Epithelial cell of esophagus (primary cell): ENCODE measurements around the gene PRODH2.
"Not testable (repeated sequence)": the region's sequence is repeated elsewhere in the genome, so short reads cannot be mapped to it uniquely, and the experiment has no call there.

Experiments
- DNase-seq: peaks from one replicate; pipeline ENCODE4 v3.0.0; 2010; ENCODE audit warnings: low read depth
- H3K4me3 ChIP-seq: 2 replicates; pipeline ENCODE4 v1.5.1; 2011; ENCODE audit warnings: mild to moderate bottlenecking, low read length, control low read depth
- TF ChIP-seq, protein P1 (sequence below): IDR thresholded peaks from 2 replicates; pipeline ENCODE4 v1.5.1; 2011; ENCODE audit warnings: low read depth, mild to moderate bottlenecking, low read length, control low read depth, inconsistent platforms; ENCODE audit not compliant: insufficient read depth; ENCODE audit errors: missing control alignments

Gene PRODH2

DNA sequence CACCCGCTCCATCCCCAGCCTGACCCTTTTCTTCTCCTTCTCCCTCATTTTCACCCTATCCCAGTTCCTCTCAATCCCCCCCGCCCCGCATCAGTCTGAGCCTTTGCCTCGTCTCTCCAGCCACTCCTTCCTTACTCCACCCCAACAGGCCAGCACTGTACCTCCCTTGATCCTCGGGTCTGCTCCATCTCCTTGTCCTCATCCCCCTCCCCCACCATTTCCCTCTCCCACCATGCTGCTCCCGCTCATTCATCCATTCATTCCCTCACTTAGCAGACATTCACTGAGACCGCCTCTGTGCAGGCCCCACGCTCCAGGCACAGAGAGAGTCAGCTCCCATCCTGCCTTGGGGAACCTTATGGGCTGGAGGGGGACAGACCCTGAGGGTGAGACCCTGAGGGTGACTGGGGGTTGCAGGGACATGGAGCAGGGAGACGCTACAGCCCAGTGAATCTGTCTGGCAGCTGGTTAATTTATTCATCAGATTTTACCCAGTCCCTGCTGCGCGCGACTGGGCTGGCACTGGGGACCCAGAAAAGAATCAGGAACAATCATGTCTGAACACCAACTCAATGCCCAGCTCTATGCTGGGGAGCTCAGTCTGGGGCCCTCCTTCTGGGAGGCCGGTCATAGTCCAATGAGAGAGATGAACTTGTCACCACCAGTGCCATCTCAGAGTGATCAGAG is 36.4 kb downstream of the PRODH2 start:
- TF ChIP-seq, protein P1, sequence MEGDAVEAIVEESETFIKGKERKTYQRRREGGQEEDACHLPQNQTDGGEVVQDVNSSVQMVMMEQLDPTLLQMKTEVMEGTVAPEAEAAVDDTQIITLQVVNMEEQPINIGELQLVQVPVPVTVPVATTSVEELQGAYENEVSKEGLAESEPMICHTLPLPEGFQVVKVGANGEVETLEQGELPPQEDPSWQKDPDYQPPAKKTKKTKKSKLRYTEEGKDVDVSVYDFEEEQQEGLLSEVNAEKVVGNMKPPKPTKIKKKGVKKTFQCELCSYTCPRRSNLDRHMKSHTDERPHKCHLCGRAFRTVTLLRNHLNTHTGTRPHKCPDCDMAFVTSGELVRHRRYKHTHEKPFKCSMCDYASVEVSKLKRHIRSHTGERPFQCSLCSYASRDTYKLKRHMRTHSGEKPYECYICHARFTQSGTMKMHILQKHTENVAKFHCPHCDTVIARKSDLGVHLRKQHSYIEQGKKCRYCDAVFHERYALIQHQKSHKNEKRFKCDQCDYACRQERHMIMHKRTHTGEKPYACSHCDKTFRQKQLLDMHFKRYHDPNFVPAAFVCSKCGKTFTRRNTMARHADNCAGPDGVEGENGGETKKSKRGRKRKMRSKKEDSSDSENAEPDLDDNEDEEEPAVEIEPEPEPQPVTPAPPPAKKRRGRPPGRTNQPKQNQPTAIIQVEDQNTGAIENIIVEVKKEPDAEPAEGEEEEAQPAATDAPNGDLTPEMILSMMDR, result no peak
- H3K4me3 ChIP-seq, result peak overlapping the region; percentile 40
- DNase-seq, result no peak

DNA sequence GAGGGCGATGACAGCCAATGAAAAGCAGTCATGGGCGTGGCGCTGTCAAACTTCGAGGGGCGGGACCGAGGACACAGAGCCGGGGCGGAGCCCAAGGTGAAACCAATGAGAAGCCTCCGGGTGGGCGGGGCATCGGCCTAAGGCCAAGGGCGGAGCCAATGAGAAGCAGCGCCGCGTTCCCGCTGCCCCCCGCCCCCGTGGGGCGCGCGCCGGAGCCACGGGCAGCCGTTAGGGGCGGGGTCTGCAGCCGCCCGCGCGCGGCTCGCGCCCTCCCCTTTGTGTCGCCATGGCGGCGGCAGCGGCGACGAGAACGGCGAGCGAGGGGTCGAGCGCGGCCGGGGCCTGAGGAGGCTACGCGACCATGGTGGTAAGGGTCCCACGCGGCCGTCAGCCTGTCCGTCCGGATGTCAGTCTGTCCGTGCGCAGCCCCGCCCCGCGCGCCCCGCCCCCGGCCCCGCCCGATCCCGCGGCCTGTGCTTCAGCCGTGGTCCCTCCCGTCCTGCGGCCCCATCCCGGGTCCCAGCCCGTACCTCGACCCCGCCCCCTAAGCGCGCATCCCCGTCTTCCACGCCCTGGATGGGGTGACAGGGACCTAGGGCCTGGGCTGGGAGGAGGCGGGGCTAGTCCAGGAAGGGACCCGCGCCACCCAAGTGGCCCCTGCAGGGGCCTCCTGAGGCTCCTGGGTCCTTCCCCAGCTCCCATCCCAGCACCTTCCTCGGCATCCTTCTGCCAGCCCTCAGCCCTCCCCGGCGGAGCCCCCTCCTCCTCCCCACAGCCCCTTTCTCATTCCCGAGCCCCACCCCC is 37.1 kb downstream of the PRODH2 start, which contains the start of gene ARHGAP33:
ARHGAP33 (plus strand) TSS at position 267 of the 804 bp plus-strand sequence; CDS start at position 362, 95 bp downstream.
- peak; percentile 96 for DNase-seq
- TF ChIP-seq, protein P1, result no peak
- peak within 1 kb of the TSS; percentile 40 for H3K4me3 ChIP-seq

- peak overlapping the region; percentile 40 for H3K4me3 ChIP-seq
- no peak for DNase-seq
- TF ChIP-seq, protein P1, result no peak
Observed at GRCh38 chr19:35775046-35775297, 37.7 kb downstream of the PRODH2 start.

DNA sequence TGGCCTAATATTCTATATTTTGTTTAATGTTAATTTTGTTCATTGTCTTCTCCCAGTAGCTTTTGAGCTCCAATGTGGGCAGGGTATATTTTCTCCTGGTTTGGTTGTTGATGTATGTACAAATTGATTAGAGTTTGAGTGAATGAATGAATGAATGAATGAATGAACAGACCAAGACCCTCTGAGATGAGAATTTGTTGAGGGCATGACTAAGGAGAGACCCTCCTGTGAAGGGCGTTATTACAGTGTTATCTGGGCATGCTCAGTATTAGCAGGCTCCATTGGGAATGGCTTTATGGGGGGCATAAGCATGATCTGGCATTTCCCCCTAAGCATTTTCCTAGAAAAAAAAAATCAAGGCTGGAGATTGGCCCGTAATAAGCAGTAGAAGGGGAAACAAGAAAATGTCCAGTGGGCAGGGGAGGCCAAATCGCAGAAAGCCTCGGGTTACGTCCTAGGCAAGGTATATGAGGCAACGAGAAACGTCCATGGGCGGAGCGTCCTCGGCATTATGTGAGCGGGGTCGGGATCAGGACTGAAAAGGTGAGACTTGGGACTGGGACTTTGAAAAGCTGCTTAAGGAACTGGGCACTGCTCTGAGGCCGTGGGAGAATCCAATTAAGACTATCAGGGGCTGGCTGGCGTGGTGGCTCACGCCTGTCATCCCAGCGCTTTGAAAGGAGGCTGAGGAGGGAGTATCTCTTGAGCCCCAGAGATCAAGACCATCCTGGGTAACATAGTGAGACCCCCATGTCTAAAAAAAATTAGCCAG is 38.2 kb downstream of the PRODH2 start:
- H3K4me3 ChIP-seq, result no peak overlapping the region
- TF ChIP-seq, protein P1, result no peak
- no peak for DNase-seq

- TF ChIP-seq, protein P1, result no peak
- no peak overlapping the region for H3K4me3 ChIP-seq
- DNase-seq, result peak; percentile 80
Observed at GRCh38 chr19:35773020-35773806, 39.4 kb downstream of the PRODH2 start.

GRCh38 chr19:35772362-35772761 is 40.3 kb downstream of the PRODH2 start:
- DNase-seq, result not testable (repeated sequence)

More at GRCh38 chr19:35772362-35772761, 40.3 kb downstream of the PRODH2 start:
- H3K4me3 ChIP-seq, result not testable (repeated sequence)
